Kidney epithelial cell (primary cell): Measurements from ENCODE around the gene STK17B. TPM values are rescaled to one million over a fixed set of nuclear protein-coding genes. Genes with fewer than 3 reads are reported as not detected.

Source experiments
- DNase-seq: peaks from one replicate; pipeline ENCODE4 v3.0.0-alpha.2; 2010; ENCODE audit warnings: low read depth
- H3K27me3 ChIP-seq: 2 replicates; pipeline ENCODE4 v1.6.0; 2011; ENCODE audit warnings: low read length; ENCODE audit not compliant: control insufficient read depth, insufficient read depth
- H3K36me3 ChIP-seq: 2 replicates; pipeline ENCODE4 v1.5.1; 2011; ENCODE audit warnings: low read length; ENCODE audit not compliant: control insufficient read depth, insufficient read depth
- H3K4me3 ChIP-seq: 2 replicates; pipeline ENCODE4 v1.5.1; 2011; ENCODE audit warnings: low read depth, mild to moderate bottlenecking, control low read depth, low read length
- total RNA-seq: library from RNA; depleted of rRNA; stranded (reverse); fragments of >200 nt; gene quantifications from 2 replicates; pipeline ENCODE4 v1.2.3, GENCODE V29; 2015
- TF ChIP-seq, protein P1 (sequence below): IDR thresholded peaks from 2 replicates; pipeline ENCODE4 v1.5.1; 2011; ENCODE audit warnings: mild to moderate bottlenecking, moderate library complexity, low read length, control low read depth, inconsistent platforms; ENCODE audit not compliant: insufficient read depth, poor library complexity, severe bottlenecking

STK17B gene
- total RNA-seq, 1 donor from 2014 or later, result 8.2 TPM

DNA sequence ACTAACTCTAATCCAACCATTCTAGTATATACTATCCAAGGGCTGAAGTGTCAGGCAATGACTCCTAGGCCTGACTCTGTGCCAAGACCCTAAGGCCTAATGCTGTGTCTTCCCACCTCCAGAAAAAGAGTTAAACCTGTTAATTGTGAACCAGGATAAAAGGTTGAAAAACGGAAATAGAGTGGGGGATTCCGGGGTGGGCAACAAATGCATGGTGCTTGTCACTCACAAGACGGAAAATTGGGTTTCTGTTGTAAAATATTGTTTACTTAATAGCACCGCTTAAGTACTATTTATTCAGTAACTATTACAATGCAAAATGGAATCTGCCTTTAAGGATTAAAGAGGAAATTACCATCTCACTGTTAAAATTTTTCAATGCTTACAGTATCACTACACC, 3.2 kb downstream of the STK17B start:
- H3K27me3 ChIP-seq, result no peaks in the 10 kb centered on the region
- TF ChIP-seq, protein P1, sequence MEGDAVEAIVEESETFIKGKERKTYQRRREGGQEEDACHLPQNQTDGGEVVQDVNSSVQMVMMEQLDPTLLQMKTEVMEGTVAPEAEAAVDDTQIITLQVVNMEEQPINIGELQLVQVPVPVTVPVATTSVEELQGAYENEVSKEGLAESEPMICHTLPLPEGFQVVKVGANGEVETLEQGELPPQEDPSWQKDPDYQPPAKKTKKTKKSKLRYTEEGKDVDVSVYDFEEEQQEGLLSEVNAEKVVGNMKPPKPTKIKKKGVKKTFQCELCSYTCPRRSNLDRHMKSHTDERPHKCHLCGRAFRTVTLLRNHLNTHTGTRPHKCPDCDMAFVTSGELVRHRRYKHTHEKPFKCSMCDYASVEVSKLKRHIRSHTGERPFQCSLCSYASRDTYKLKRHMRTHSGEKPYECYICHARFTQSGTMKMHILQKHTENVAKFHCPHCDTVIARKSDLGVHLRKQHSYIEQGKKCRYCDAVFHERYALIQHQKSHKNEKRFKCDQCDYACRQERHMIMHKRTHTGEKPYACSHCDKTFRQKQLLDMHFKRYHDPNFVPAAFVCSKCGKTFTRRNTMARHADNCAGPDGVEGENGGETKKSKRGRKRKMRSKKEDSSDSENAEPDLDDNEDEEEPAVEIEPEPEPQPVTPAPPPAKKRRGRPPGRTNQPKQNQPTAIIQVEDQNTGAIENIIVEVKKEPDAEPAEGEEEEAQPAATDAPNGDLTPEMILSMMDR, result no peak
- DNase-seq, result no peak
- H3K4me3 ChIP-seq, result no peak overlapping the region
- no peaks in the 10 kb centered on the region for H3K36me3 ChIP-seq

DNA sequence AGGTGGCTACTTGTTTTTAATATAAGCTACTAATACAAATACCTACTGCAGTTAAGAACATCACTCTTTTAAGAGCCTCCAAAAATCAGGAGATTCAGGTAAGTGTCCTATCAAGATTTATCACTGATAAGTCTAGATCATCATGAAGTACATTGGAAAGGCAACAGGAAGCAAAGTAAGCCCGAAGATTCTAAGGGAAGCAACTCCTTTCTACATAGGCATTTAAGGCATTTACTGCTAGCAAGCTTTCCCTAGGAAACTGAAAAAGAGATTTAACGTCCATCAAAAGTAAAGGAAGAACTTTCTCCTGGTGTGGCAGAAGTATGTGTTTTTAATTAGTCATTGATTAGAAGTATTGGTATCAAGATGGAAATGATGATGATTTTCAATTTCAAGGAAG, 3.7 kb downstream of the STK17B start:
- no peaks in the 10 kb centered on the region for H3K27me3 ChIP-seq
- DNase-seq, result no peak
- TF ChIP-seq, protein P1, result no peak
- no peak overlapping the region for H3K4me3 ChIP-seq
- H3K36me3 ChIP-seq, result peaks cover 1% of the 10 kb centered on the region

DNA sequence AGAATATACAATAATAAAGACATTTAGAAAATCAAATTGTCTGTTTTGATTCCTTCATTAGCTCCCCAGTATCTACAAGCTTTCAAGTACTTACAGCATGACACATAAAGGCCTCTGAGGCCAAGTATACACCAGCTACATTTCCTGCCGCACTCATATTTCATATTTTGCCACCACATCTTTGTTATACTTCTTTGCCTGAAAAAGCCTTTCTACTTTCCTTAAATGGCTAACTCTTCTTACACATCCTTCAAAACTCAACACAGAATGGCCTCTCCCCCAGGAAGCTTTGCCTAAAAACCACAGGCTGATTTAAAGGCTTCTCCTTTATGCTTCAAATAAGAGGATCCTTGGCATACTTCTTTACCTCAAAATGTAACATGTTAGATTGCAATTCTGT, 4.5 kb downstream of the STK17B start:
- H3K4me3 ChIP-seq, result no peak overlapping the region
- H3K27me3 ChIP-seq, result no peaks in the 10 kb centered on the region
- H3K36me3 ChIP-seq, result peaks cover 2% of the 10 kb centered on the region
- DNase-seq, result no peak
- TF ChIP-seq, protein P1, result no peak

DNA sequence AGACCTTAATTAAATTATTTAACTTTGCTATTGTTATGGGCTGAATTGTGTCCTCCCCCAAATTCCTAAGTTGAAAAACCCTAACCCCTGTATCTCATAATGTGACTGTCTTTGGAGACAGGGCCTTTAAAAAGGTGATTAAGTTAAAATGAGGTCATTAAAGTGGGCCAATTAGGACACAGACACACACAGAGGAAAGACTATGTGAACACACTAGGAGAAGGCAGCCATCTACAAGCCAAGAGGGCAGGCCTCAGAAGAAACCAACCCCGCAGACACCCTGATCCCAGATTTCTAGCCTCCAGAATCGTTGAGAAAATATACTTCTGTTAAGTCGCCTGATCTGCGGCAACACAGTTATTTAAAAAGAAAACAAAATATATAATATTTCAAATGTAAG, 6.4 kb downstream of the STK17B start:
- DNase-seq, result no peak
- Histone ChIP-seq H3K27me3 (no peaks in the 10 kb centered on the region), H3K36me3 (peaks cover 2% of the 10 kb centered on the region), H3K4me3 (no peak overlapping the region)
- TF ChIP-seq, protein P1, result no peak

DNA sequence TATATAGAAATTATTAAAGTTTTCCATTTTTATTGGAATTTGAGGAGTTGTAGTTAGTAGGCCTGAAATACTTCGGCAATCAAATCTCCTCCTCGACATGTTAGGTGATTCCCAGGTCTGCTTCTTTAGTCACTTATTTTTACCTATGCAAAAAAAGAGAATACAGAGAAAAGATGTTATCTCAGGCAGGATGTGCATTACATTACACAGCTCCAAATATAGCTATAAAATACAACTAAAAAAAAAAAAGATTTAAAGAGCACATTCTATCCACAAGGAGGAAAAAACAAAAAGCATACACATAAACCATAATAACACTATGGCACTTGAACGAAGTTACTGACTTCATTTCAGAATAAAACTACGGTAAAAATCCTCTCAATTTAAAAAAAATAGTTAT, 8.1 kb downstream of the STK17B start:
- Histone ChIP-seq H3K27me3 (no peaks in the 10 kb centered on the region), H3K4me3 (no peak overlapping the region), H3K36me3 (peaks cover 2% of the 10 kb centered on the region)
- DNase-seq, result no peak
- TF ChIP-seq, protein P1, result no peak

DNA sequence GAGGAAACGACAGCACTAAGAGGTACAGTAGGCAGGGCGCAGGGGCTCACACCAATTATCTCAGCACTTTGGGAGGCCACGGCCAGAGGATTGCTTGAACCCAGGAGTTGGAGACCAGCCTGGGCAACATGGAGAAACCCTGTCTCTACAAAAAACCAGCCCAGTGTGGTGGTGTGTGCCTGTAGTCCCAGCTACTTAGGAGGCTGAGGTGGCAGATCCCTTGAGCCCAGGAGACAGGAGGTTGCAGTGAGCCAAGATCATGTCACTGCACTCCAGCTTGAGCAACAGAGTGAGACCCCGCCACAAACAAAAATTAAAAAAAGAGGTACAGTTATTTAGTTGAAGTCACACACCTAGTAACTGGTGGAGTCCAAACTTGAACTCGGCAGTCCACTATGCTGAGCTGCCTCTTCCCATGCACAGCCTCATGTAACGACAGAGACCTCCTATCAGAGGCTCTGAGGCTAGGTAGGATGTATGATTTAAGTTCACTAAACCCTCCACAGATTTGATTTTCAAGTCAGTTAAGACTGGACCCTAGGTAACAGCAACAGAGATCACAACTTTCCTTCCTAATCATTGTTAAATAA, 8.7 kb downstream of the STK17B start:
- TF ChIP-seq, protein P1, result no peak

More for the DNA sequence above, 8.7 kb downstream of the STK17B start:
- Histone ChIP-seq H3K27me3 (no peaks in the 10 kb centered on the region), H3K4me3 (no peak overlapping the region), H3K36me3 (peaks cover 2% of the 10 kb centered on the region)
- DNase-seq, result no peak
